ENCODE data around the gene TCP11L1. TPM values are rescaled to one million over a fixed set of nuclear protein-coding genes. Genes with fewer than 3 reads are reported as not detected.

Gene TCP11L1
- total RNA-seq, 1 experiment from 2014 or later, result 44.5 TPM

Other genes starting within 250 kb of the TCP11L1 start
- not detected in 2 replicates for gene CCDC73, start 244.9 kb upstream of the TCP11L1 start, total RNA-seq (2021)
- 2.9 and 3.8 TPM in 2 replicates for gene PRRG4, start 209.6 kb upstream of the TCP11L1 start, total RNA-seq (2021)
- 98.6 and 111 TPM in 2 replicates for gene QSER1, start 146.8 kb upstream of the TCP11L1 start, total RNA-seq (2021)
- 11.4 and 12.4 TPM in 2 replicates for gene DEPDC7, start 23.7 kb upstream of the TCP11L1 start, total RNA-seq (2021)
- 121 and 125 TPM in 2 replicates for gene CSTF3, start 121.9 kb downstream of the TCP11L1 start, total RNA-seq (2021)
- gene HIPK3, start 217.8 kb downstream of the TCP11L1 start, total RNA-seq (2021), result 85.9 and 86.7 TPM in 2 replicates